ENCODE results near the gene PKP4. TPM values are rescaled to one million over a fixed set of nuclear protein-coding genes. Genes with fewer than 3 reads are reported as not detected.

The PKP4 gene
- total RNA-seq, 1 donor from 2014 or later: 83.9 TPM

- Mint-ChIP-seq H3K4me3 (no peak overlapping the region), H3K4me1 (peaks cover 11% of the 10 kb centered on the region), H3K27ac (no peak overlapping the region), H3K9me3 (no peaks in the 10 kb centered on the region), H3K27me3 (ENCODE audit: insufficient read depth, low read depth) (no peaks in the 10 kb centered on the region), H3K36me3 (no peaks in the 10 kb centered on the region)
- no peaks in the 10 kb centered on the region for H3F3A ChIP-seq (ENCODE audit: low read depth)
- H3K36me3 ChIP-seq: no peaks in the 10 kb centered on the region
- no peak overlapping the region for H3K9ac ChIP-seq
- no peak overlapping the region for H3K27ac ChIP-seq
- no peaks in the 10 kb centered on the region for H3K4me1 ChIP-seq
- no peak overlapping the region for H3K4me2 ChIP-seq
- TF ChIP-seq CTCF (IDR thresholded peaks at IDR 0.05): no peak
- no peak for TF ChIP-seq EZH2phosphoT487 (IDR thresholded peaks at IDR 0.05)
- no peak overlapping the region for H3K4me3 ChIP-seq
- H4K20me1 ChIP-seq (ENCODE audit: low read depth): no peaks in the 10 kb centered on the region
- DNase-seq (ENCODE audit: low spot score): no peak
- H2AFZ ChIP-seq (replicated peaks): no peak overlapping the region
- H3K79me2 ChIP-seq (ENCODE audit: low read depth): no peaks in the 10 kb centered on the region
- H3K9me3 ChIP-seq (ENCODE audit: low read depth): no peaks in the 10 kb centered on the region
- H3K27me3 ChIP-seq: no peaks in the 10 kb centered on the region
Observed at GRCh38 chr2:158688721-158689120, 232.0 kb downstream of the PKP4 start.

GRCh38 chr2:158689391-158689790 is 232.6 kb downstream of the PKP4 start:
- Mint-ChIP-seq H3K36me3 (no peaks in the 10 kb centered on the region), H3K27me3 (ENCODE audit: insufficient read depth, low read depth) (no peaks in the 10 kb centered on the region), H3K4me3 (no peak overlapping the region), H3K27ac (no peak overlapping the region), H3K4me1 (peaks cover 11% of the 10 kb centered on the region), H3K9me3 (no peaks in the 10 kb centered on the region)
- no peaks in the 10 kb centered on the region for H3K9me3 ChIP-seq (ENCODE audit: low read depth)
- no peak for TF ChIP-seq EZH2phosphoT487 (IDR thresholded peaks at IDR 0.05)
- H3K79me2 ChIP-seq (ENCODE audit: low read depth): no peaks in the 10 kb centered on the region
- H3K27ac ChIP-seq: no peak overlapping the region
- H3K9ac ChIP-seq: no peak overlapping the region
- no peaks in the 10 kb centered on the region for H3F3A ChIP-seq (ENCODE audit: low read depth)
- H3K4me3 ChIP-seq: no peak overlapping the region
- H3K4me1 ChIP-seq: no peaks in the 10 kb centered on the region
- no peaks in the 10 kb centered on the region for H3K36me3 ChIP-seq
- H4K20me1 ChIP-seq (ENCODE audit: low read depth): no peaks in the 10 kb centered on the region
- DNase-seq (ENCODE audit: low spot score): no peak
- no peak overlapping the region for H2AFZ ChIP-seq (replicated peaks)
- H3K4me2 ChIP-seq: no peak overlapping the region
- H3K27me3 ChIP-seq: no peaks in the 10 kb centered on the region

- Histone ChIP-seq H3F3A (ENCODE audit: low read depth) (no peaks in the 10 kb centered on the region), H3K27me3 (no peaks in the 10 kb centered on the region), H3K4me2 (no peak overlapping the region), H4K20me1 (ENCODE audit: low read depth) (no peaks in the 10 kb centered on the region), H3K4me3 (no peak overlapping the region), H2AFZ (replicated peaks) (no peak overlapping the region), H3K9ac (no peak overlapping the region), H3K9me3 (ENCODE audit: low read depth) (no peaks in the 10 kb centered on the region), H3K36me3 (no peaks in the 10 kb centered on the region), H3K27ac (no peak overlapping the region), H3K79me2 (ENCODE audit: low read depth) (no peaks in the 10 kb centered on the region), H3K4me1 (no peaks in the 10 kb centered on the region)
- no peak for DNase-seq (ENCODE audit: low spot score)
- Mint-ChIP-seq H3K27me3 (ENCODE audit: insufficient read depth, low read depth) (no peaks in the 10 kb centered on the region), H3K36me3 (no peaks in the 10 kb centered on the region), H3K27ac (no peak overlapping the region), H3K4me1 (peaks cover 8% of the 10 kb centered on the region), H3K4me3 (no peak overlapping the region), H3K9me3 (no peaks in the 10 kb centered on the region)
- TF ChIP-seq EZH2phosphoT487 (IDR thresholded peaks at IDR 0.05): no peak
- no peak for TF ChIP-seq CTCF (IDR thresholded peaks at IDR 0.05)
- no peak for TF ChIP-seq EZH2 (IDR thresholded peaks at IDR 0.05)
Observed at GRCh38 chr2:158690823-158691222, 234.1 kb downstream of the PKP4 start.

- H3K4me1 Mint-ChIP-seq: peaks cover under 1% of the 10 kb centered on the region
Observed at GRCh38 chr2:158691619-158692018, 234.9 kb downstream of the PKP4 start.

More at GRCh38 chr2:158691619-158692018, 234.9 kb downstream of the PKP4 start:
- H3K9me3 ChIP-seq (ENCODE audit: low read depth): no peaks in the 10 kb centered on the region
- DNase-seq (ENCODE audit: low spot score): no peak
- no peak overlapping the region for H3K27ac ChIP-seq
- Mint-ChIP-seq H3K9me3 (peaks cover 2% of the 10 kb centered on the region), H3K36me3 (no peaks in the 10 kb centered on the region), H3K27me3 (ENCODE audit: insufficient read depth, low read depth) (no peaks in the 10 kb centered on the region), H3K4me3 (no peak overlapping the region), H3K27ac (no peak overlapping the region)
- H3K79me2 ChIP-seq (ENCODE audit: low read depth): no peaks in the 10 kb centered on the region
- H3K36me3 ChIP-seq: no peaks in the 10 kb centered on the region
- no peak overlapping the region for H3K4me2 ChIP-seq
- H3F3A ChIP-seq (ENCODE audit: low read depth): no peaks in the 10 kb centered on the region
- H3K9ac ChIP-seq: no peak overlapping the region
- H3K4me1 ChIP-seq: no peaks in the 10 kb centered on the region
- H3K27me3 ChIP-seq: no peaks in the 10 kb centered on the region
- no peaks in the 10 kb centered on the region for H4K20me1 ChIP-seq (ENCODE audit: low read depth)
- H3K4me3 ChIP-seq: no peak overlapping the region
- no peak overlapping the region for H2AFZ ChIP-seq (replicated peaks)
- TF ChIP-seq CTCF (IDR thresholded peaks at IDR 0.05) (no peak), EZH2 (IDR thresholded peaks at IDR 0.05) (no peak)
